ENCODE results near the gene POU2F2.

- no peak for TF ChIP-seq CTCF (IDR thresholded peaks at IDR 0.05)
- no peak for TF ChIP-seq POLR2A (IDR thresholded peaks at IDR 0.05)
Observed at GRCh38 chr19:42121036-42121621, 11.1 kb downstream of the POU2F2 start.
